Nephron progenitor cell (in vitro differentiated cells): ENCODE measurements around the gene SLC6A5.

Experiments used
- DNase-seq: peaks from one replicate; pipeline ENCODE4 v3.0.0; 2021
- H3K27ac Mint-ChIP-seq: 2 replicates; pipeline ENCODE4 v1.8.0; 2021; ENCODE audit warnings: mild to moderate bottlenecking, moderate library complexity, mixed read lengths
- H3K27me3 Mint-ChIP-seq: 2 replicates; pipeline ENCODE4 v1.8.0; 2021; ENCODE audit warnings: mild to moderate bottlenecking, low read depth, mixed read lengths; ENCODE audit not compliant: poor library complexity
- H3K36me3 Mint-ChIP-seq: 2 replicates; pipeline ENCODE4 v1.8.0; 2021; ENCODE audit warnings: low read depth, mixed read lengths
- H3K4me1 Mint-ChIP-seq: 2 replicates; pipeline ENCODE4 v1.8.0; 2021; ENCODE audit warnings: mixed read lengths
- H3K4me3 Mint-ChIP-seq: 2 replicates; pipeline ENCODE4 v1.8.0; 2021; ENCODE audit warnings: mild to moderate bottlenecking, moderate library complexity, mixed read lengths
- H3K9me3 Mint-ChIP-seq: 2 replicates; pipeline ENCODE4 v1.8.0; 2021; ENCODE audit warnings: mild to moderate bottlenecking, moderate library complexity, mixed read lengths
- TF ChIP-seq, protein P1 (sequence below): fragments of 200-600 bp; sonication (generic); IDR thresholded peaks from 2 replicates; pipeline ENCODE4 v1.5.0; 2021; ENCODE audit warnings: antibody characterized with exemption

Gene SLC6A5

DNA sequence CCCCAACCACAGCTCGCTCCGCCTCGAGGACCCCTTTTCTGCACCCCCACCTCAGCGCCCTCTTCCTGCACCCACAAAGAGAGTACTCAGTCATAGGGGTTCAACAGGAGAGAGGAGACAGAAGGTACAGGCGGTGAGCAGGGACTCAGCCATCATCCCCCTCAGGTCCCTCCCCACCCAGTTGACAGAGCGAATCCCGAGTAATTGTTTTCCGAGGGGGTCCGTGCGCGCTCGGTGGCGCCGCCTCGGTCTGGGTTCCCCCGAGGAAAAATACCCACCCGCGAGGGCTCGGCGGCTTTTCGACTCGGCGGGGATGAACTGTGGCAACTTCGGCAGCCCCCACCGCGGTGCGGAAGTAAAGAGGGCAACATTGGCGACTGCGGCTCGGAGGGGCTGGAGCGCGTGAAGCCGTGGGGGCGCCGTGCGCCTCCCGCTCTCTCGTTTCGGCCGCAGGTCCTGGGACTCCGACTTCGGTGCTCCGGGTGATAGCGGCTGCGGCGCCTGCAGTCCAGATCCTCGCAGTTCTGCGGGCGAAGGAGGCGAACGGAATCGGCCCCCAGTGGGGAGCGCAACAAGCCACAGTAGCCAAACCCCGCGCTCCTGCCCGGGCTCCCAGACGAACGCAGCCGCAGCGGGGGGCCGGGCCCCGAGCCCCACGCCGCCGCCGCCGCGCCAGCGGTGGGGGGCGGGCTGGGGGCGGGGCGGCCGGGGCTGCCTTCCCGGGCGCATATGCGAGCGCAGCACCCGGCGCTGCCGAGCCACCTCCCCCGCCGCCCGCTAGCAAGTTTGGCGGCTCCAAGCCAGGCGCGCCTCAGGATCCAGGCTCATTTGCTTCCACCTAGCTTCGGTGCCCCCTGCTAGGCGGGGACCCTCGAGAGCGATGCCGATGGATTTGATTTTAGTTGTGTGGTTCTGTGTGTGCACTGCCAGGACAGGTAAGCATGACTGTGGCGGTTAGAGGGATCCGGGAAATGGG, 69.7 kb downstream of the SLC6A5 start, which contains the start of gene NELL1:
NELL1 (plus strand) TSS at position 743 of the 976 bp plus-strand sequence.
- no peaks in the 10 kb centered on the region for H3K36me3 Mint-ChIP-seq
- peak within 1 kb of the TSS; percentile 88 for H3K4me3 Mint-ChIP-seq
- peaks cover 5% of the 10 kb centered on the region for H3K9me3 Mint-ChIP-seq
- peaks cover 25% of the 10 kb centered on the region for H3K4me1 Mint-ChIP-seq
- peak; percentile 65 for DNase-seq
- TF ChIP-seq, protein P1, sequence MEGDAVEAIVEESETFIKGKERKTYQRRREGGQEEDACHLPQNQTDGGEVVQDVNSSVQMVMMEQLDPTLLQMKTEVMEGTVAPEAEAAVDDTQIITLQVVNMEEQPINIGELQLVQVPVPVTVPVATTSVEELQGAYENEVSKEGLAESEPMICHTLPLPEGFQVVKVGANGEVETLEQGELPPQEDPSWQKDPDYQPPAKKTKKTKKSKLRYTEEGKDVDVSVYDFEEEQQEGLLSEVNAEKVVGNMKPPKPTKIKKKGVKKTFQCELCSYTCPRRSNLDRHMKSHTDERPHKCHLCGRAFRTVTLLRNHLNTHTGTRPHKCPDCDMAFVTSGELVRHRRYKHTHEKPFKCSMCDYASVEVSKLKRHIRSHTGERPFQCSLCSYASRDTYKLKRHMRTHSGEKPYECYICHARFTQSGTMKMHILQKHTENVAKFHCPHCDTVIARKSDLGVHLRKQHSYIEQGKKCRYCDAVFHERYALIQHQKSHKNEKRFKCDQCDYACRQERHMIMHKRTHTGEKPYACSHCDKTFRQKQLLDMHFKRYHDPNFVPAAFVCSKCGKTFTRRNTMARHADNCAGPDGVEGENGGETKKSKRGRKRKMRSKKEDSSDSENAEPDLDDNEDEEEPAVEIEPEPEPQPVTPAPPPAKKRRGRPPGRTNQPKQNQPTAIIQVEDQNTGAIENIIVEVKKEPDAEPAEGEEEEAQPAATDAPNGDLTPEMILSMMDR: no peak
- H3K27me3 Mint-ChIP-seq: peaks cover 88% of the 10 kb centered on the region
- H3K27ac Mint-ChIP-seq: peak within 1 kb of the TSS; percentile 29

DNA sequence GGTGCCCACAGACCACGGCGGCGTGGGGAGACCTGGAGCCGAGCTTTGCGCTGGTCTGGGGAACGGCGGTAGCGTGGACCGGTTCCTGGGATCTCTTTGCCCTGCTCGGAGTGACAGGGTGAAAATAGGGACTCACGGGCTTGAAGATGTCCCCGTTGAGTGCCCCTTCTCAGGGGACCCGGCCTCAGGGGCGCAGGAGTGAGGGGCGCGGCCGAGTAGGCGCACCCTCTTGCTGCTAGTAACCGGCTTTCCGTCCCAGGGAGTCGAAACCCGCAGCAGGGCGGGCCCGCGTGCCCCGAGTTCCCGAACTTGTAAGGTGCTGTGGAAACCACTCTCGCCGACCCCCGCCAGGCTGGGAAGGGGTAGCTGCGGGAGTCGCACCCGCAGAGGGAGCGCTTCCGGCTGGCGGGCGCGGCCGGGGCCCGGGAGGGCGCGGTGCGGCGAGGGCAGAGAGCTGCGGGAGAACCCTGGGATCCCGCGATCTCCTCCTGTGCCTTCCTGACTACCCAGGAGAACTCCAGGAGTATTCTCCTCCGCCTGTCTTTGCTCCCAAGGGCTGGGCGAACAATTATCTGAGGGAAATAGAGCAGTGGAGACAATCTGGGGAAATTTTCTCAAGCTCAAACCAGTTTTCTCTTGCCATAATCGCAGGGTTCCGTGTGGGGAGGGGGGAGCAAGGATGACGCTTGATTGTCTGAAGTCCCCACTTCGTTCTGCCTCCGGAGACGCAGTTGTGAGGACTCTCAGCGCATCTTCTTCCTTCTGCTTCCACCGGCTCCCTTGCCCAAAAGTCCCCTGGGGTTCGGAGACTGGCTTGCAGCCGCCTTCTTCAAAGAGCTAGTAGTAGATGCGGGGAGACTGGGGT, 70.6 kb downstream of the SLC6A5 start:
- Mint-ChIP-seq H3K4me1 (peaks cover 25% of the 10 kb centered on the region), H3K27ac (no peak overlapping the region), H3K9me3 (peaks cover 5% of the 10 kb centered on the region), H3K27me3 (peaks cover 93% of the 10 kb centered on the region), H3K36me3 (no peaks in the 10 kb centered on the region), H3K4me3 (peak overlapping the region; percentile 88)
- DNase-seq: peak; percentile 55
- TF ChIP-seq, protein P1: no peak

DNA sequence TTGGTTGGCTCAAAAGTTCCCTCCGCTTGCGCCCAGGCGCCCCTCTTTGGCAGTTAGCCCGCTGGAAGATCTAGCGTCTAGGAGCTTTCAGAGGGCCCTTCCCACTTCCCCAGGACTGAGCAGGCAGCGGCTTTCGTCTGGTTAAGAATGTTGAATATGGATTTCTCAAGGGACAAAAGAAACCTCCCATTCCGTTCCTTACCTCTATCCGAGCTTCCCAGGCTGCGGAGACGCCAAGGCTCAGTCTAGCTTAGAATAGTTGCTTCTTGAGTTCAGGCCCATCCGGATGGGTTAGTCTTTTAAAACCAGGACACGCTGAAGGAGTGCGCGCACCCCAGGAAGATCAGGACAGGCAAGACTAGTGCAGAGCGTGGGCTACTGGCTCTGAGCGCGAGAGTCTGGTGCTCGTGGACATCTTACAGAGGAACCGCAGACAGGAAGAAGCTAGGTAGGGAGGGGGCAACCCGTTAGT, 71.6 kb downstream of the SLC6A5 start:
- peak; percentile 10 for DNase-seq

DNA sequence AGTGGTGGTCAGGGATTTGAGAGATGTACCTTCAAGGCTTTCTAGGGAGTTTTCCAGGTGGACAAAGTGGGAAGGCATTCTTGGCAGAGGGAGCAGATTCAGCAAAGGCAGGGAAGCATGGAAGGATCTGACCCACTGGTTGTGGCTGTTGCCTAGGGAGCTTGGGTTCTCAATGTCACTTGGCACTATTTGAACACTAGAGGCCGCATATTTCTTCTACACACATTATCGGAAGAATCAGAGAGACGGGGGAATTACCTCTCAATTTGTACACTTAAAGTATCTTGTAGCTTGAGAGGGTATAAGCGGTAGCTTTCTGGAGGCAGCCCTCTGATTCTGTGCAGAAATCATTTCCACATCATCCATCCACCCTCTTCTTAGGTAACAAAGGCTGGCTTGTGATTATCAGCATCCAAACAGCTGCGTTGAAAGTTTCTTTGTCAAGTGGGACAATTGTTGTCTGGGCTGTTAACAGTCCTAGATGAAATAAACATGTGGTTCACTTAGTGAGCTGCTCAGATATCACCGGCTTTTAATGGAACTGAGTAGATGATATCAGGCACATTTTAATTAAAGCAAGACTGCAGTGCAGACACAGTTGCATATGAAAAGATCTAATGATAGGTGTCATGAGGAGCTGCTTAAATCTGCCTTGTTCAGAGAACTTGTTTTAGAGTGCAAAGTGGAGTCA, 72.6 kb downstream of the SLC6A5 start:
- DNase-seq: no peak
- TF ChIP-seq, protein P1: peak; percentile 30
- Mint-ChIP-seq H3K27me3 (peaks cover 83% of the 10 kb centered on the region), H3K36me3 (no peaks in the 10 kb centered on the region), H3K4me3 (no peak overlapping the region), H3K27ac (no peak overlapping the region), H3K9me3 (no peaks in the 10 kb centered on the region), H3K4me1 (peaks cover 25% of the 10 kb centered on the region)

More for the DNA sequence above, 71.6 kb downstream of the SLC6A5 start:
- Mint-ChIP-seq H3K27me3 (peaks cover 92% of the 10 kb centered on the region), H3K4me1 (peaks cover 25% of the 10 kb centered on the region), H3K36me3 (no peaks in the 10 kb centered on the region), H3K9me3 (peaks cover 5% of the 10 kb centered on the region), H3K27ac (no peak overlapping the region), H3K4me3 (peak overlapping the region; percentile 74)
- TF ChIP-seq, protein P1: no peak

DNA sequence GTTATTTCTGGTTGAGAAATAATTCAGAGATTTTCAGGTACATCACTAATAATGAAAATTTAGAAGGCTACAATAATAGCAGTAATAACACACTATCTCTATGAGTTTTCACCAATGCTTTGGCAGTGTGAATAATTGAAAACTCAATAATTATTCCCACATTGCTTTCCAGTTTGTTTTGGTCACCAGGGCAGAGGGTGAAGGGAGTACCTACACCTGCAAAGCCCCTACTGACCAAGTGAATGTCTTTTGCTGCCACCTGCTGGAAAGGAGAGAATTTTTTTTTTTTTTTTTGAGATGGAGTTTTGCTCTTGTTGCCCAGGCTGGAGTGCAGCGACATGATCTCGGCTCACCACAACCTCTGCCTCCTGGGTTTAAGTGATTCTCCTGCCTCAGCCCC, 73.2 kb downstream of the SLC6A5 start:
- no peak for DNase-seq
- H3K4me3 Mint-ChIP-seq: no peak overlapping the region
- H3K36me3 Mint-ChIP-seq: no peaks in the 10 kb centered on the region
- TF ChIP-seq, protein P1: peak; percentile 40
- H3K27me3 Mint-ChIP-seq: peaks cover 77% of the 10 kb centered on the region
- H3K4me1 Mint-ChIP-seq: peaks cover 25% of the 10 kb centered on the region
- no peaks in the 10 kb centered on the region for H3K9me3 Mint-ChIP-seq
- H3K27ac Mint-ChIP-seq: no peak overlapping the region
